HG02970 (cell line): ENCODE measurements around the gene ZNF112.

Experiments used
- ATAC-seq: cut with Tn5 transposase; IDR thresholded peaks from one replicate; pipeline ENCODE4 v1.9.1; 2021; ENCODE audit warnings: mild to moderate bottlenecking, moderate library complexity, moderate number of reproducible peaks; ENCODE audit not compliant: unreplicated experiment, low FRiP score

ZNF112 gene

DNA sequence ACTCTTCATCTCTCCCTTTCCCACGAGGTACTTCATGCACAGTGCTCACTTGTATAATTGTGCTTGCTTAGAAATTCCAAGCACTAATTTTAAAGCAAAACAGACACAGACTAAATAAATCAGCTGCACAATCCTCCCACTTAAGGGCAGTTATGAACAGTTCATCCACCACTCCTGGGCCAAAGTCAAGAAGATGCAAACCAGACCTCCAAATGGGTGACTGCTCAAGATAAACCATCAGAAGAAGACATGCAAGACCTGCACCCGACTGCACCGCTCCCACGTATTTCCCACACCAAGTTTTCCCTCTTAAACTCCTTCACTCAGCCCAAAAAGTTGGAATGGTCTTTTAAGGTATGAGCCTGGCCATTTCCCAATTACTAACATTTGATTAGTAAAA is 71.5 kb downstream of the ZNF112 start:
- ATAC-seq: no peak

DNA sequence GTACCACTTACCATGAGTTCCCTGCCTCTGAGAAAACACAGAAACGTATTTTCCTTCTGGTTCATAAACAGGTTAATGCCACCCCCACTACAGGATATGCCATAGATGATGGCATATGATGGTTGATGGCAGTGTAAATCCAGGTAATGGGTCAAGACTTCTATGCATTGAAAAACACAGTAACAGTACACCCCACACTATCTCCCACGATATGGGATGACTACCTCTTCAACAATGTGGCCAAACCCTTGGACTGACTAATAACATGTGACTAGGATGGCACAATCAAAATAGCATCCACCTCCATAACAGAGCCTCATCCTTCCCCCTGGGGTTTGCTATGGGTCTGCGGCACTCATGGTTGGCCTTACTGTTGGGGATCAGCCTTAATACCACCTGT is 73.6 kb downstream of the ZNF112 start:
- no peak for ATAC-seq

DNA sequence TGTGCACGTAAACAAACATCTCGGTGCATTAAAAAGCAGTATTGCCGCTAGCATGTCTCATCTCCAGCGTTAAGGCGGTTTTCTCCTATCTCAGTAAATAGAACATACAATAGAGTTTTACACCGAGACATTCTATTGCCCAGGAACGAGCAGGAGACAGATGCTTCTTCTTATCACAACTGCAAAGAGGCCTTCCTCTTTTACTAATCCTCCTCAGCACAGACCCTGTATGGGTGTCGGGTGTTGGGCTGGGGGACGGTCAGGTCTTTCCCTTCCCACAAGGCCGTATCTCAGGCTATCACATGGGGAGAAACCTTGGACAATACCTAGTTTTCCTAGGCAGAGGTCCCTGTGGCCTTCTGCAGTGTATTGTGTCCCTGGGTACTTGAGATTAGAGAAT is 75.6 kb downstream of the ZNF112 start:
- no peak for ATAC-seq

DNA sequence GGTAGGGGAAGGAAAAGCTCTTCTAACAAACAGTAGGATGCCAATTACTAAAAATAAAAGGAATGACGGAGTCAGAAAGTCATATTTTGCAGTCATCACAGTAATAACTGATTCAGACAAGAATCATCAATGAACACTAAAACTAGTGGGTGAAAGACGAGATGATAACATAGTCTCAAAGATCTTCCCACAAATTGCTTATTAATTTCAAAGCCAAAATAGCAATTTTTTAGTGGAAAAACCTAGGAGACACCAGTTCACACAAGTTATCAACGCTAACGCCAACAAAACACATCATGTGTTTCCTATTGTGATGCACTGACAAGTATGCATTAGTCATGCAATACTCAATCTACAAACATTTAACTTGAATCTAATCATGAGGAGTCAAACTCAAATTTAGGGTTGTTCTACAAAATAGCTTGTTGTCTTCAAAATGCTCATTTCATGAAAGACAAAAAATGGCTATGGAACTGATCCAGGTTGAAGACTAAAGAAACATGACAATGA is 78.2 kb downstream of the ZNF112 start:
- no peak for ATAC-seq

DNA sequence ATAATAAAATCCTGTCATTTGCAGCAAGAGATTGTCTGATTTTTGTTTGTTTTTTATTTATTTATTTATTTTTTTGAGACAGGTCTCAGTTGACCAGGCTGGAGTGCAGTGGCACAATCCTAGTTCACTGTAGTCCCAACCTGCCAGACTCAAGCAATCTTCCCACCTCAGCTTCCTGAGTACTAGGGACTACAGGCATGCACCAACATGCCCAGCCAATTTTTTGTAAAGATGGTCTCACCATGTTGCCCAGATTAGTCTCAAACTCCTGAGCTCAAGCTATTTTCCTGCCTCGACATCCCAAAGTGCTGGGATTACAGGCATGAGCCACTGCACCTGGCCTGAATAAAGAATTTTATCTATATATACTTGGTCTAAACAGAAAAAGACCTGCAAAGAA is 79.1 kb downstream of the ZNF112 start:
- ATAC-seq: no peak
